Measurements from ENCODE around the gene CWC27.

The CWC27 gene

GRCh38 chr5:64786372-64786771 lies 17.6 kb downstream of the CWC27 start:
- H3K4me1 ChIP-seq (ENCODE audit: control insufficient read depth, insufficient read depth, low read length) = no peaks in the 10 kb centered on the region
- H3K4me3 ChIP-seq (ENCODE audit: low read length in 2 of 2) = no peak overlapping the region
- H3K9ac ChIP-seq (ENCODE audit: low read length in 2 of 2) = no peak overlapping the region
- H3K9me3 ChIP-seq (ENCODE audit: control insufficient read depth in 2 of 2, low read length in 2 of 2) = no peaks in the 10 kb centered on the region
- H3K27ac ChIP-seq (ENCODE audit: low read length) = no peak overlapping the region
- H3K27me3 ChIP-seq (ENCODE audit: control insufficient read depth in 1 of 2, insufficient read depth in 2 of 2, low read length in 2 of 2) = no peaks in the 10 kb centered on the region
- H3K36me3 ChIP-seq (ENCODE audit: control insufficient read depth in 2 of 2, insufficient read depth in 2 of 2, low read length in 2 of 2) = peaks cover 0 to 4% of the 10 kb centered on the region in 2 donors

GRCh38 chr5:64788156-64788555 lies 19.4 kb downstream of the CWC27 start:
- H3K27me3 ChIP-seq (ENCODE audit: control insufficient read depth in 1 of 2, insufficient read depth in 2 of 2, low read length in 2 of 2) = no peaks in the 10 kb centered on the region
- no peaks in the 10 kb centered on the region for H3K4me1 ChIP-seq (ENCODE audit: control insufficient read depth, insufficient read depth, low read length)
- H3K36me3 ChIP-seq (ENCODE audit: control insufficient read depth in 2 of 2, insufficient read depth in 2 of 2, low read length in 2 of 2) = peaks cover 0 to 4% of the 10 kb centered on the region in 2 donors
- no peak overlapping the region for H3K4me3 ChIP-seq (ENCODE audit: low read length in 2 of 2)
- no peak overlapping the region for H3K27ac ChIP-seq (ENCODE audit: low read length)
- no peaks in the 10 kb centered on the region for H3K9me3 ChIP-seq (ENCODE audit: control insufficient read depth in 2 of 2, low read length in 2 of 2)
- no peak overlapping the region for H3K9ac ChIP-seq (ENCODE audit: low read length in 2 of 2)

GRCh38 chr5:64789457-64789856 lies 20.7 kb downstream of the CWC27 start:
- H3K4me3 ChIP-seq (ENCODE audit: low read length in 2 of 2) = no peak overlapping the region
- H3K9me3 ChIP-seq (ENCODE audit: control insufficient read depth in 2 of 2, low read length in 2 of 2) = no peaks in the 10 kb centered on the region
- no peak overlapping the region for H3K27ac ChIP-seq (ENCODE audit: low read length)
- H3K27me3 ChIP-seq (ENCODE audit: control insufficient read depth in 1 of 2, insufficient read depth in 2 of 2, low read length in 2 of 2) = no peaks in the 10 kb centered on the region
- no peak overlapping the region for H3K9ac ChIP-seq (ENCODE audit: low read length in 2 of 2)
- H3K36me3 ChIP-seq (ENCODE audit: control insufficient read depth in 2 of 2, insufficient read depth in 2 of 2, low read length in 2 of 2) = peaks cover 0 to 4% of the 10 kb centered on the region in 2 donors
- no peaks in the 10 kb centered on the region for H3K4me1 ChIP-seq (ENCODE audit: control insufficient read depth, insufficient read depth, low read length)

- Histone ChIP-seq H3K4me3 (ENCODE audit: low read length in 2 of 2) (no peak overlapping the region), H3K36me3 (ENCODE audit: control insufficient read depth in 2 of 2, insufficient read depth in 2 of 2, low read length in 2 of 2) (peaks cover 0 to 4% of the 10 kb centered on the region in 2 donors), H3K4me1 (ENCODE audit: control insufficient read depth, insufficient read depth, low read length) (no peaks in the 10 kb centered on the region), H3K9ac (ENCODE audit: low read length in 2 of 2) (no peak overlapping the region), H3K27ac (ENCODE audit: low read length) (no peak overlapping the region), H3K27me3 (ENCODE audit: control insufficient read depth in 1 of 2, insufficient read depth in 2 of 2, low read length in 2 of 2) (no peaks in the 10 kb centered on the region), H3K9me3 (ENCODE audit: control insufficient read depth in 2 of 2, low read length in 2 of 2) (no peaks in the 10 kb centered on the region)
Observed at GRCh38 chr5:64790210-64790609, 21.5 kb downstream of the CWC27 start.

- Histone ChIP-seq H3K27ac (ENCODE audit: low read length) (no peak overlapping the region), H3K4me3 (ENCODE audit: low read length in 2 of 2) (no peak overlapping the region), H3K9ac (ENCODE audit: low read length in 2 of 2) (no peak overlapping the region), H3K36me3 (ENCODE audit: control insufficient read depth in 2 of 2, insufficient read depth in 2 of 2, low read length in 2 of 2) (peaks cover 0 to 4% of the 10 kb centered on the region in 2 donors), H3K9me3 (ENCODE audit: control insufficient read depth in 2 of 2, low read length in 2 of 2) (no peaks in the 10 kb centered on the region), H3K27me3 (ENCODE audit: control insufficient read depth in 1 of 2, insufficient read depth in 2 of 2, low read length in 2 of 2) (no peaks in the 10 kb centered on the region), H3K4me1 (ENCODE audit: control insufficient read depth, insufficient read depth, low read length) (no peaks in the 10 kb centered on the region)
Observed at GRCh38 chr5:64792469-64792868, 23.7 kb downstream of the CWC27 start.

- H3K36me3 ChIP-seq (ENCODE audit: control insufficient read depth in 2 of 2, insufficient read depth in 2 of 2, low read length in 2 of 2) = peaks cover 0 to 4% of the 10 kb centered on the region in 2 donors
- H3K4me1 ChIP-seq (ENCODE audit: control insufficient read depth, insufficient read depth, low read length) = no peaks in the 10 kb centered on the region
- H3K9me3 ChIP-seq (ENCODE audit: control insufficient read depth in 2 of 2, low read length in 2 of 2) = no peaks in the 10 kb centered on the region
- H3K27me3 ChIP-seq (ENCODE audit: control insufficient read depth in 1 of 2, insufficient read depth in 2 of 2, low read length in 2 of 2) = no peaks in the 10 kb centered on the region
- no peak overlapping the region for H3K27ac ChIP-seq (ENCODE audit: low read length)
- no peak overlapping the region for H3K9ac ChIP-seq (ENCODE audit: low read length in 2 of 2)
- no peak overlapping the region for H3K4me3 ChIP-seq (ENCODE audit: low read length in 2 of 2)
Observed at GRCh38 chr5:64794053-64794770, 25.5 kb downstream of the CWC27 start.

GRCh38 chr5:64796301-64796700 lies 27.6 kb downstream of the CWC27 start:
- Histone ChIP-seq H3K36me3 (ENCODE audit: control insufficient read depth in 2 of 2, insufficient read depth in 2 of 2, low read length in 2 of 2) (no peaks in the 10 kb centered on the region), H3K27me3 (ENCODE audit: control insufficient read depth in 1 of 2, insufficient read depth in 2 of 2, low read length in 2 of 2) (no peaks in the 10 kb centered on the region), H3K9ac (ENCODE audit: low read length in 2 of 2) (no peak overlapping the region)

GRCh38 chr5:64800926-64801325 lies 32.2 kb downstream of the CWC27 start:
- H3K27me3 ChIP-seq (ENCODE audit: control insufficient read depth in 1 of 2, insufficient read depth in 2 of 2, low read length in 2 of 2) = no peaks in the 10 kb centered on the region

More at GRCh38 chr5:64796301-64796700, 27.6 kb downstream of the CWC27 start:
- Histone ChIP-seq H3K4me3 (ENCODE audit: low read length in 2 of 2) (no peak overlapping the region), H3K4me1 (ENCODE audit: control insufficient read depth, insufficient read depth, low read length) (no peaks in the 10 kb centered on the region), H3K9me3 (ENCODE audit: control insufficient read depth in 2 of 2, low read length in 2 of 2) (no peaks in the 10 kb centered on the region), H3K27ac (ENCODE audit: low read length) (no peak overlapping the region)

GRCh38 chr5:64806537-64806936 lies 37.8 kb downstream of the CWC27 start:
- no peak overlapping the region for H3K27ac ChIP-seq (ENCODE audit: low read length)
- H3K4me1 ChIP-seq (ENCODE audit: control insufficient read depth, insufficient read depth, low read length) = no peaks in the 10 kb centered on the region
- no peaks in the 10 kb centered on the region for H3K9me3 ChIP-seq (ENCODE audit: control insufficient read depth in 2 of 2, low read length in 2 of 2)
- no peak overlapping the region for H3K4me3 ChIP-seq (ENCODE audit: low read length in 2 of 2)
- peaks cover 7 to 11% of the 10 kb centered on the region in 2 donors for H3K36me3 ChIP-seq (ENCODE audit: control insufficient read depth in 2 of 2, insufficient read depth in 2 of 2, low read length in 2 of 2)
- H3K9ac ChIP-seq (ENCODE audit: low read length in 2 of 2) = no peak overlapping the region
- no peaks in the 10 kb centered on the region for H3K27me3 ChIP-seq (ENCODE audit: control insufficient read depth in 1 of 2, insufficient read depth in 2 of 2, low read length in 2 of 2)

More at GRCh38 chr5:64800926-64801325, 32.2 kb downstream of the CWC27 start:
- Histone ChIP-seq H3K36me3 (ENCODE audit: control insufficient read depth in 2 of 2, insufficient read depth in 2 of 2, low read length in 2 of 2) (peaks cover 7 to 11% of the 10 kb centered on the region in 2 donors), H3K4me3 (ENCODE audit: low read length in 2 of 2) (no peak overlapping the region), H3K4me1 (ENCODE audit: control insufficient read depth, insufficient read depth, low read length) (no peaks in the 10 kb centered on the region), H3K27ac (ENCODE audit: low read length) (no peak overlapping the region), H3K9ac (ENCODE audit: low read length in 2 of 2) (no peak overlapping the region), H3K9me3 (ENCODE audit: control insufficient read depth in 2 of 2, low read length in 2 of 2) (no peaks in the 10 kb centered on the region)

GRCh38 chr5:64807520-64807919 lies 38.8 kb downstream of the CWC27 start:
- H3K4me3 ChIP-seq (ENCODE audit: low read length in 2 of 2) = no peak overlapping the region
- peaks cover 2 to 4% of the 10 kb centered on the region in 2 donors for H3K36me3 ChIP-seq (ENCODE audit: control insufficient read depth in 2 of 2, insufficient read depth in 2 of 2, low read length in 2 of 2)
- H3K27ac ChIP-seq (ENCODE audit: low read length) = no peak overlapping the region
- H3K4me1 ChIP-seq (ENCODE audit: control insufficient read depth, insufficient read depth, low read length) = no peaks in the 10 kb centered on the region
- no peaks in the 10 kb centered on the region for H3K27me3 ChIP-seq (ENCODE audit: control insufficient read depth in 1 of 2, insufficient read depth in 2 of 2, low read length in 2 of 2)
- H3K9ac ChIP-seq (ENCODE audit: low read length in 2 of 2) = no peak overlapping the region
- H3K9me3 ChIP-seq (ENCODE audit: control insufficient read depth in 2 of 2, low read length in 2 of 2) = no peaks in the 10 kb centered on the region

GRCh38 chr5:64811050-64811640 lies 42.4 kb downstream of the CWC27 start:
- Histone ChIP-seq H3K4me1 (ENCODE audit: control insufficient read depth, insufficient read depth, low read length) (no peaks in the 10 kb centered on the region), H3K36me3 (ENCODE audit: control insufficient read depth in 2 of 2, insufficient read depth in 2 of 2, low read length in 2 of 2) (peaks cover 0 to 3% of the 10 kb centered on the region in 2 donors), H3K27ac (ENCODE audit: low read length) (no peak overlapping the region), H3K4me3 (ENCODE audit: low read length in 2 of 2) (no peak overlapping the region), H3K27me3 (ENCODE audit: control insufficient read depth in 1 of 2, insufficient read depth in 2 of 2, low read length in 2 of 2) (no peaks in the 10 kb centered on the region), H3K9ac (ENCODE audit: low read length in 2 of 2) (no peak overlapping the region), H3K9me3 (ENCODE audit: control insufficient read depth in 2 of 2, low read length in 2 of 2) (no peaks in the 10 kb centered on the region)

Data from stomach smooth muscle (tissue), 2 donors.